HG03558 (cell line): ENCODE data around the gene DENND1C.

Experiments
- ATAC-seq: cut with Tn5 transposase; IDR thresholded peaks from one replicate; pipeline ENCODE4 v1.9.1; 2021; ENCODE audit warnings: moderate number of reproducible peaks; ENCODE audit not compliant: unreplicated experiment; ENCODE audit errors: extremely low read depth

The DENND1C gene, protein sequence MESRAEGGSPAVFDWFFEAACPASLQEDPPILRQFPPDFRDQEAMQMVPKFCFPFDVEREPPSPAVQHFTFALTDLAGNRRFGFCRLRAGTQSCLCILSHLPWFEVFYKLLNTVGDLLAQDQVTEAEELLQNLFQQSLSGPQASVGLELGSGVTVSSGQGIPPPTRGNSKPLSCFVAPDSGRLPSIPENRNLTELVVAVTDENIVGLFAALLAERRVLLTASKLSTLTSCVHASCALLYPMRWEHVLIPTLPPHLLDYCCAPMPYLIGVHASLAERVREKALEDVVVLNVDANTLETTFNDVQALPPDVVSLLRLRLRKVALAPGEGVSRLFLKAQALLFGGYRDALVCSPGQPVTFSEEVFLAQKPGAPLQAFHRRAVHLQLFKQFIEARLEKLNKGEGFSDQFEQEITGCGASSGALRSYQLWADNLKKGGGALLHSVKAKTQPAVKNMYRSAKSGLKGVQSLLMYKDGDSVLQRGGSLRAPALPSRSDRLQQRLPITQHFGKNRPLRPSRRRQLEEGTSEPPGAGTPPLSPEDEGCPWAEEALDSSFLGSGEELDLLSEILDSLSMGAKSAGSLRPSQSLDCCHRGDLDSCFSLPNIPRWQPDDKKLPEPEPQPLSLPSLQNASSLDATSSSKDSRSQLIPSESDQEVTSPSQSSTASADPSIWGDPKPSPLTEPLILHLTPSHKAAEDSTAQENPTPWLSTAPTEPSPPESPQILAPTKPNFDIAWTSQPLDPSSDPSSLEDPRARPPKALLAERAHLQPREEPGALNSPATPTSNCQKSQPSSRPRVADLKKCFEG

DNA sequence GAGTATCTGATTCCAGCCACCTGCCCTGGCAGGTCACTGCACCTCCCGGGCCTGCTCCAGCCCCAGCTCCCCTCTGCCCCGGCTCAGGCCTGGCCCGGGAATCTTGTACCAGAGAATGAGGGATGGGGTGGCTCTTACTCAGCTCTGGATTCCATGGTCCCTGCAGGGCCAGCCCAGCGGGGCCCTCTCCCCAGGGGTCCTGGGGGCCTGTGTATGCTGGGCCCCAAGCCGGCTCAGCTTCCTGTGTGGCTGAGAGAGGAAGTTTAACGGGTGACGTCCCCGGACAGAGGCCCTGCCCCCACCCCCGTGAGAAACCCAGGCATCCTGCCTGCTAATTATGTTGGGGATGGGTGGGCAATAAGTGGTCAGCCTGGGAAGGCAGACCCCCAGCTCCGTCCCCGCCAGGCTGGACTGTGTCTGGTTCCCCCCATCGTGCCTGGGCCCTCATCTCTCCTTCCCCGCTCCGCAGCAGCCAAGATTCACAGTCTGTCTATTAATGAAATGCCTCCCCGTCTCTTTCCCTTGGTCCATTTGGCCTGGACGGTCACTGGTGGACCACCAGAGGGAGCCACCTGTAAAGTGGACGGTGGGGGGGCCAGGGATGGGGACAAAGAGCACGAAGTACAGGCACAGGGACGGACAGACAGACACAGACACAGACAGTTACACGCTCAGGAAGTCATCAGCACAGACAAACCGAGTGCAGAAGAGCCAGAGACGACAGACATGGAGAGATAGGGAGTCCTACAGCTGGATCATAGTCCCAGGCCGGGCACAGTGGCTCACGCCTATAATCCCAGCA is at the start of gene DENND1C:
Gene DENND1C (minus strand): TSS at position 247 of the 802 bp plus-strand sequence. CDS start 92 bp downstream, at position 155.
- ATAC-seq: no peak

GRCh38 chr19:6530386-6531162 is 49.0 kb upstream of the DENND1C start, which contains the start of gene TNFSF9:
TNFSF9 (plus strand) TSS chr19:6531026; CDS start chr19:6531037, 11 bp downstream.
- ATAC-seq: no peak

DNA sequence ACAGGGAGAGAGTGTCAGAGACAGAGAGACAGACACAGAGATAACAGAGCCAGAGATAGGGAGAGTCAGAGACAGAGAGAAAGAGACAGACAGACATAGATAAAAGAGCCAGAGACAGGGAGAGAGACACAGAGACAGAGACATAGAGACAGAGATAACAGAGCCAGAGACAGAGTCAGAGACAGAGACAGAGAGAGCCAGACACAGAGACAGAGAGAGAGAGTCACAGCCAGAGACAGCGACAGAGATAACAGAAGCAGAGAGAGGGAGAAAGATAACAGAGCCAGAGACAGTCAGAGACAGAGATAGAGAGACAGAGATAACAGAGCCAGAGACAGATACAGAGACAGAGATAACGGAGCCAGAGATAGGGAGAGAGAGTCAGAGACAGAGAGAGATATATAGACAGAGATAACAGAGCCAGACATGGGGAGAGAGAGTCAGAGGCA is 48.4 kb upstream of the DENND1C start:
- ATAC-seq: no peak

GRCh38 chr19:6529351-6529750 is 47.8 kb upstream of the DENND1C start:
- ATAC-seq: no peak

DNA sequence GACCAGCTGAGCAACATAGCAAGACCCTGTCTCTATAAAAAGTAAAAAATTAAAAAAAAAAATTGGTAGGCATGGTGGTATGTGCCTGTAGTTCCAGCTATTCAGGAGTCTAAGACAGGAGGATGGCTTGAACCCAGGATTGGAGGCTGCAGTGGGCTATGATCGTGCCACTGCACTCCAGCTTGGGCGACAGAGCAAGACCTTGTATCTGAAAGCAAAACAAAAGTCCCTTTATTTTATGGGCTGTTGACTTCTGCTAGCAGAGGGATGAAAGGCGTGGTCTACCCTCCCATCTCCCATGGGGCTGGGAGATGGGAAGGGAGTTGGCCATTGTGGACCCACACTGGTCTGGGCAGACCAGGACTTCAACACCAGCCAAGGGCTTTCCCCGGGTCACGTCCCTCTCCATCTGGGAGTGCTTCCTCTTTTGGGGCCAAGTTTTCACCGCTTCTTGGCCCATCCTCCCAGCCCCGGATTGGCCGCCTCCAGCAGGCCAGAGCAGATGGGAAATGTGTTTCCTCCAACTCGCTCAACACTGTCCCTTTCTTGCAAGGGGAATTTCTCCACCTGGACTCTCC is 47.0 kb upstream of the DENND1C start:
- ATAC-seq: no peak

DNA sequence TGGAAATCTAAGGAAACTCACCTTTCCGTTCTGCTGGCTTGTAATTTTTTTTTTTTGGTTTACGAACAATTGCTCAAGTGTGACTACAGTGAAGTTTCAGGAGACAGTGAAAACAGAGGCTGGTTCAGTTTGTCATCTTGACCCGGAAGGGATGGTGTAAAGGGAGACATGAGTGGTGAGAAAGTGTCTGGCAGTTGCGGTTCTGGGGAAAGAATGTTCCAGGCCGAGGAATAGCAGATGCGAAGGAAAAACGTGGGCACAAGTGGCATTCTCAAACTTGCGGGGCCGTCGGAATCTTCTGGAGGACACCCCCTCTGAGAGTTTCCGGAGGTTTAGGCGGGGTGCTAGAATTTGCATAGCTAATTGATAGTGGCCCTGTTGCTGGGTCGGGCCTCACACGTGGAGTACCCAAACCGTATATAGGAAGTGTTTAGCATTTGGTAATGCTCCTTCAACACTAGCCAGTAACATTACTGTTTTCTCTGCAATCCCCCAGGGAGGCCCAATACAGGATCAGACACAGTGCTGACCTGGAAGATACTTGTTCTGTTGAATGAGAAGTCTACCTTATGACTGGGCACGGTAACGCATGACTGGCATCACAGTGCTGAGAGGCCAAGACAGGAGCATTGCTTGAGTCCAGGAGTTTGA is 46.4 kb upstream of the DENND1C start:
- ATAC-seq: no peak

- no peak for ATAC-seq
These were observed 42.7 kb upstream of the DENND1C start for GRCh38 chr19:6524311-6524710.

- no peak for ATAC-seq
These were observed 41.1 kb upstream of the DENND1C start for GRCh38 chr19:6522712-6523111.

GRCh38 chr19:6521718-6522646 is 40.4 kb upstream of the DENND1C start:
- no peak for ATAC-seq

DNA sequence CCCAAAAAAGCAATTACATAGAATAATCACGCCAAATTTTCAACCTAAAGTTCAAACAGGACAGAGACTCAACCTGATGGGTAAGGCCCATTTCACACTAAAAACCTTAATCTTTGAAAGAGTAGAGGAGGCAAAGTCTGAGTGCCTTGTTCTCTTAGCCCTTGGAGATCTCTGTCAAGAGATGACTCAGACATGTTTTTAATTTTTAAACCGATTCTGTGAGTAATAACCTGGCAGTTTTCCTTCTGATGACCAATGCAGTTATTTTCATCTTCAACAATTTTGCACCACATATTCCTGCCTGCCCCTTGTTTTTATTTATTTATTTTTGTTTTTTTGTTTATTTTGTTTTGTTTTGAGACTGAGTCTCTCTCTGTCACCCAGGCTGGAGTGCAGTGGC is 37.7 kb upstream of the DENND1C start:
- no peak for ATAC-seq

DNA sequence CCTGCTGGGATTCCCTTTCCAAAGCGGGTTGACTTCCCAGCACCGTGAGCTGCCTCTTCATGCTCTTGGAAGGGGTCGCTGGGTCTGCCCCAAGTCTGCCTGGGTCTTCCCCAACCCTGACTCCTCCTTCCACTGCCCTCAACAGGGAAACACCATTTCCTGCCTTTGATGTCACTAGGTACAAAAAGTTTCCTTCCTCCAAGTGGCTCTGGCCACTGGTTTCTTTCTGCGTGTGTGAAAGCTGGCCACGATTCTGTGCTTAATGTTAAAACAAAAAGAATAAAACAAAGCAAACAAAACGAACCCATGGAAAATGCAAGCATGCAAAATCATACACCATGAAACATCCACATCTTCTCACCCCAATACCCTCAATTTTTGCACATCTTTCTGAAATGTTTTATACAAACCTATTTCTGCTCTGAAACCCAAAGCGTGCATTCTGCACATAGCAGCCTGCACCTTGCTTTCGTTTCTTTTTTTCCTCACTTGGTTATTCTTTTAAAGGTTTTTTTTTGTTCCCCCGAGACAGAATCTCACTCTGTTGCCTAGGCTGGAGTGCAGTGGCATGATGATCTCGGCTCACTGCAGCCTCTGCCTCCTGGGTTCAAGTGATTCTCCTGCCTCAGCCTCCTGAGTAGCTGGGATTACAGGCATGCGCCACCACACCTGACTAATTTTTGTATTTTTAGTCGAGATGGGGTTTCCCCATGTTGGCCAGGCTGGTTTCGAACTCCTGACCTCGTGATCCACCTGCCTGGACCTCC is 36.7 kb upstream of the DENND1C start:
- ATAC-seq: no peak

DNA sequence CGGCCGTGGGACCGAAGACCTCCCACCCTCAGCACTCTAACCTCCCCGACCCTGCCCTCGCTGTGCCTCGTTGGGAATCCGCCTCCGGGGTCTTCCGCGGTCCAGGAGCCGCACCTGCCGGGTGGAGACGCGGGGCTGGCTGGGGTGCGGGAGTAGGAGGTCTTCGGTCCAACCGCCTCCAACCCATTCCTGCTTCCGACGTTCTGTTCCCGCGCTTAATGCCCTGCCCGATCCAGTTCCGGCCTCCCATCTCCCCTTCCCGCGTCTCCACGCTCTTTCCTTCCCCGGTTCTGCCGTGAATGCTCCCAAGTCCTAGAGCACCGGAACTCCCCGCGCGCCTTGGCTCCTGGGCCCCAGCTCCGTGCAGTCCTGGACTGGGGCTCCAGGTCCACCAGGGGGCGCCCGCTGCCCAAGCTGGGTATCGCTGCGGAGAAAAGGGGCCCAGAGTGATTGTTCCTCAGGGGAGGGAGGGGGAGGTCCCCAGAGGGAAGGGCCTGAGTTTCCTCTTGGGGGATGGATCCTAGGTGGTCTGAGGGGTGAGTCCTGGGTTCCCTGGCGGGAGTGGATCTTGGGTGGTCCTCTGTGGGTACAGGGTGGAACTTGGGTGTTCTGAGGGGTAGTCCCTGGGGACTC is 35.2 kb upstream of the DENND1C start:
- no peak for ATAC-seq

- no peak for ATAC-seq
These were observed 34.6 kb upstream of the DENND1C start for GRCh38 chr19:6516018-6516658.

GRCh38 chr19:6514926-6515544 is 33.4 kb upstream of the DENND1C start:
- ATAC-seq: no peak

DNA sequence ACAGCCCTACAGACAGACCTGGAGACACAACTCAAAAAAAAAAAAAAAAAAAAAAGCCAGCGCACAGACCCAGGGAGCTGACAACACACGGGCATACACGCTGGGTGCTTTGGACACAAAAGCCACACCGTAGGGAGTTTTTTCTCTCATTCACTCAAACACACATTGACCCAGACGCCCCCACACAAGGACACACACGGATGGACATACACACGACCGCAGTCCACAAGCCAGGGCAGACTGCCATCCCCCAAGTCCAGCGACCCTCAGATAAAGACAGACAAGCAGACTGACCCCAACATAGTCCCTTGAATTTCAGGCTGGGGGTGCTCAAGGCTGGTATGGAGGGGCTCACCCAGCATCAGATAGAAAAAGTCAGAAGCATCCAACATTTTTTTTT is 32.5 kb upstream of the DENND1C start:
- no peak for ATAC-seq

- no peak for ATAC-seq
These were observed 29.0 kb upstream of the DENND1C start for GRCh38 chr19:6510618-6511017.
